ENCODE results near the gene TADA2B.

GRCh38 chr4:7074426-7074825 is 31.3 kb downstream of the TADA2B start:
- no peak for TF ChIP-seq CTCF (IDR thresholded peaks at IDR 0.05)
- TF ChIP-seq EP300 (IDR thresholded peaks at IDR 0.05) = no peak

All from suprapubic skin (tissue), 3 donors.